Measurements from ENCODE around the gene ZNF280D.

The ZNF280D gene

GRCh38 chr15:56582785-56583184 is 150.5 kb downstream of the ZNF280D start:
- H3K4me3 ChIP-seq (ENCODE audit: low read length) = no peak overlapping the region
- no peaks in the 10 kb centered on the region for H3K4me1 ChIP-seq (ENCODE audit: insufficient read depth, low read length)
- no peaks in the 10 kb centered on the region for H3K36me3 ChIP-seq (ENCODE audit: insufficient read depth, low read length)
- no peaks in the 10 kb centered on the region for H3K27me3 ChIP-seq (ENCODE audit: insufficient read depth, low read length)
- H2AFZ ChIP-seq (ENCODE audit: low read depth, low read length) = no peak overlapping the region
- H3K9me3 ChIP-seq (ENCODE audit: low read length) = peaks cover 9% of the 10 kb centered on the region
